NCI-H1436 (cell line): ENCODE results near the gene LMX1B.

Experiments used
- DNase-seq: peaks from one replicate; lab custom pipeline; 2025; lab: John Stamatoyannopoulos, UW

The LMX1B gene

GRCh38 chr9:126658956-126659555, 45.3 kb downstream of the LMX1B start:
- no peak for DNase-seq

GRCh38 chr9:126661122-126661520, 47.4 kb downstream of the LMX1B start:
- no peak for DNase-seq

- DNase-seq = no peak
Measured at GRCh38 chr9:126661521-126662251, 48.0 kb downstream of the LMX1B start.

GRCh38 chr9:126663661-126664072, 49.9 kb downstream of the LMX1B start:
- DNase-seq = no peak

GRCh38 chr9:126664900-126665643, 51.3 kb downstream of the LMX1B start:
- no peak for DNase-seq

GRCh38 chr9:126665644-126666035, 51.9 kb downstream of the LMX1B start:
- DNase-seq = no peak

GRCh38 chr9:126666155-126666803, 52.6 kb downstream of the LMX1B start:
- DNase-seq = no peak

- DNase-seq = peak; percentile 60
Measured at GRCh38 chr9:126667190-126668055, 53.7 kb downstream of the LMX1B start.

- no peak for DNase-seq
Measured at GRCh38 chr9:126668058-126668457, 54.3 kb downstream of the LMX1B start.

- no peak for DNase-seq
Measured at GRCh38 chr9:126669108-126669507, 55.4 kb downstream of the LMX1B start.

GRCh38 chr9:126670270-126670669, 56.5 kb downstream of the LMX1B start:
- DNase-seq = no peak

- DNase-seq = peak; percentile 10
Measured at GRCh38 chr9:126671381-126671831, 57.7 kb downstream of the LMX1B start.

GRCh38 chr9:126671983-126672382, 58.3 kb downstream of the LMX1B start:
- DNase-seq = no peak

- no peak for DNase-seq
Measured at GRCh38 chr9:126672634-126673284, 59.0 kb downstream of the LMX1B start.

GRCh38 chr9:126673689-126674364, 60.1 kb downstream of the LMX1B start:
- DNase-seq = no peak

- DNase-seq = no peak
Measured at GRCh38 chr9:126674365-126675146, 60.8 kb downstream of the LMX1B start.

- DNase-seq = no peak
Measured at GRCh38 chr9:126675147-126675467, 61.4 kb downstream of the LMX1B start.

- no peak for DNase-seq
Measured at GRCh38 chr9:126676102-126676684, 62.5 kb downstream of the LMX1B start.

GRCh38 chr9:126676685-126677143, 63.0 kb downstream of the LMX1B start:
- DNase-seq = no peak
